AG04450 (cell line): ENCODE measurements around the gene DCAF6. TPM values are rescaled to one million over a fixed set of nuclear protein-coding genes. Genes with fewer than 3 reads are reported as not detected.

Experiments used
- CTCF ChIA-PET: fragments of 300-600, 350-600 bp; formaldehyde crosslinking; extraction: SDS; loops from one replicate; lab custom pipeline; 2022; ENCODE audit warnings: antibody characterized with exemption, inconsistent platforms; lab: Charles Lee
- POLR2A ChIA-PET: fragments of 350-600 bp; formaldehyde crosslinking; extraction: SDS; loops from one replicate; lab custom pipeline; 2021; ENCODE audit warnings: antibody characterized with exemption, inconsistent platforms; lab: Yijun Ruan, JAX
- DNase-seq: peaks from one replicate; pipeline ENCODE4 v3.0.0-alpha.2; 2011; ENCODE audit warnings: low read depth, low spot score
- H3K27ac ChIP-seq: one replicate; pipeline ENCODE4 v1.5.1; 2012; ENCODE audit warnings: low read depth, low read length, control low read depth
- H3K27me3 ChIP-seq: one replicate; pipeline ENCODE4 v1.6.0; 2012; ENCODE audit warnings: low read length; ENCODE audit not compliant: control insufficient read depth, insufficient read depth
- H3K4me3 ChIP-seq: 2 replicates; pipeline ENCODE4 v1.5.1; 2011; ENCODE audit warnings: mild to moderate bottlenecking, low read depth, low read length, control low read depth
- H3K9me3 ChIP-seq: 2 replicates; pipeline ENCODE4 v1.5.1; 2012; ENCODE audit warnings: low read length; ENCODE audit not compliant: control insufficient read depth, insufficient read depth
- CTCF ChIP-seq: IDR thresholded peaks from 2 replicates; pipeline ENCODE4 v1.5.1; 2011; ENCODE audit warnings: low read depth, low read length, control low read depth, inconsistent platforms
- polyA plus RNA-seq: library from polyadenylated mRNA; depleted of rRNA; stranded (reverse); fragments of >200 nt; gene quantifications from 2 replicates; pipeline ENCODE4 v1.2.3, GENCODE V29; 2011

DCAF6 gene
- polyA plus RNA-seq, 1 experiment = 137 TPM

- no peak for TF ChIP-seq CTCF
- H3K27ac ChIP-seq = peak overlapping the region; percentile 61
- H3K4me3 ChIP-seq = no peak overlapping the region
- DNase-seq = peak; percentile 46
- ChIA-PET POLR2A (interaction anchor here (1.1 to 1.3 kb wide), 2 partner anchors 10 to 145 kb away, joined by 5 to 10 read pairs; partner anchors contain the start of genes DCAF6 and MPC2), CTCF (interaction anchor here (0.5 to 3.3 kb wide), 56 partner anchors 10 to 481 kb away, joined by 3 to 46 read pairs (median 6); partner anchors contain the start of genes DCAF6, MPC2 and MPZL1)
- no peaks in the 10 kb centered on the region for H3K9me3 ChIP-seq
- no peaks in the 10 kb centered on the region for H3K27me3 ChIP-seq
Measured at GRCh38 chr1:168081373-168082007, 145.0 kb downstream of the DCAF6 start.

GRCh38 chr1:168082008-168082876, 145.8 kb downstream of the DCAF6 start:
- CTCF ChIA-PET = interaction anchor here (0.5 to 3.3 kb wide), 81 partner anchors 10 to 1375 kb away, joined by 3 to 46 read pairs (median 4); partner anchors contain the start of genes DCAF6, MPC2, MPZL1 and SFT2D2

GRCh38 chr1:168083456-168084325, 147.2 kb downstream of the DCAF6 start:
- DNase-seq = no peak
- H3K4me3 ChIP-seq = no peak overlapping the region
- no peaks in the 10 kb centered on the region for H3K9me3 ChIP-seq
- H3K27me3 ChIP-seq = no peaks in the 10 kb centered on the region
- ChIA-PET POLR2A (no interaction called here), CTCF (interaction anchor here (0.6 to 3.3 kb wide), 20 partner anchors 9 to 385 kb away, joined by 3 to 31 read pairs (median 6); partner anchors contain the start of gene SFT2D2)
- no peak for TF ChIP-seq CTCF
- no peak overlapping the region for H3K27ac ChIP-seq

More at GRCh38 chr1:168082008-168082876, 145.8 kb downstream of the DCAF6 start:
- no peaks in the 10 kb centered on the region for H3K9me3 ChIP-seq
- H3K27ac ChIP-seq = no peak overlapping the region
- POLR2A ChIA-PET = interaction anchor here (1.0 to 1.3 kb wide), 4 partner anchors 10 to 146 kb away, joined by 4 to 10 read pairs (median 6); partner anchors contain the start of genes DCAF6, GPR161 and MPC2
- TF ChIP-seq CTCF = peak; percentile 98
- no peak overlapping the region for H3K4me3 ChIP-seq
- no peak for DNase-seq
- no peaks in the 10 kb centered on the region for H3K27me3 ChIP-seq

- Histone ChIP-seq H3K4me3 (no peak overlapping the region), H3K27ac (no peak overlapping the region), H3K9me3 (no peaks in the 10 kb centered on the region), H3K27me3 (no peaks in the 10 kb centered on the region)
- POLR2A ChIA-PET = interaction anchor here (0.7 kb wide), 1 partner anchor 369 kb away, joined by 4 read pairs; no protein-coding TSS in a partner anchor
- CTCF ChIA-PET = interaction anchor here (0.6 to 3.3 kb wide), 42 partner anchors 8 to 1227 kb away, joined by 3 to 17 read pairs (median 5); partner anchors contain the start of genes DCAF6 and SFT2D2
- peak; percentile 89 for TF ChIP-seq CTCF
- no peak for DNase-seq
Measured at GRCh38 chr1:168084396-168085231, 148.1 kb downstream of the DCAF6 start.
